ENCODE results near the gene EFHB.

- TF ChIP-seq CTCF (IDR thresholded peaks at IDR 0.05; ENCODE audit: insufficient read depth, low read depth, low read length) (no peak), EZH2 (IDR thresholded peaks at IDR 0.05; ENCODE audit: insufficient read depth, low read length) (no peak)
Observed at GRCh38 chr3:19911452-19911851, 22.6 kb downstream of the EFHB start.
